Ecto neural progenitor cell (in vitro differentiated cells): ENCODE results near the gene FAM236D.
"Not testable (repeated sequence)": the region's sequence is repeated elsewhere in the genome, so short reads cannot be mapped to it uniquely, and the experiment has no call there.

Experiments
- DNase-seq: peaks from one replicate; pipeline ENCODE4 v3.0.0-alpha.2; 2018; ENCODE audit warnings: low spot score

Gene FAM236D

GRCh38 chrX:72808110-72808509 is at the start of gene FAM236D:
Gene FAM236D (minus strand): TSS chrX:72808210. CDS start chrX:72808110, 100 bp downstream.
- not testable (repeated sequence) for DNase-seq

GRCh38 chrX:72837532-72837931 is 29.5 kb upstream of the FAM236D start:
- DNase-seq: not testable (repeated sequence)

DNA sequence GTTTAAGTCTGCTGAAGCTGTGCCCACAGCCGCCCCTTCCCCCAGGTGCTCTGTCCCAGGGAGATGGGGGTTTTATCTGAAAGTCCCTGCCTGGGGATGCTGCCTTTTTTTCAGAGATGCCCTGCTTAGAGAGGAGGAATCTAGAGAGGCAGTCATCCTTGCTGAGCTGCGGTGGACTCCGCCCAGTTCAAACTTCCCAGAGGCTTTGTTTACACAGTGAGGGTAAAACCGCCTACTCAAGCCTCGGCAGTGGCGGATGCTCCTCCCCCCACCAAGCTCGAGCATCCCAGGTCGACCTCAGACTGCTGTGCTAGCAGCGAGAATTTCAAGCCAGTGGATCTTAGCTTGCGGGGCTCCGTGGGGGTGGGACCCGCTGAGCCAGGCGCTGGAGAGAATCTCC is 22.7 kb upstream of the FAM236D start:
- DNase-seq: not testable (repeated sequence)

GRCh38 chrX:72790390-72790789 is 17.6 kb downstream of the FAM236D start:
- DNase-seq: not testable (repeated sequence)

DNA sequence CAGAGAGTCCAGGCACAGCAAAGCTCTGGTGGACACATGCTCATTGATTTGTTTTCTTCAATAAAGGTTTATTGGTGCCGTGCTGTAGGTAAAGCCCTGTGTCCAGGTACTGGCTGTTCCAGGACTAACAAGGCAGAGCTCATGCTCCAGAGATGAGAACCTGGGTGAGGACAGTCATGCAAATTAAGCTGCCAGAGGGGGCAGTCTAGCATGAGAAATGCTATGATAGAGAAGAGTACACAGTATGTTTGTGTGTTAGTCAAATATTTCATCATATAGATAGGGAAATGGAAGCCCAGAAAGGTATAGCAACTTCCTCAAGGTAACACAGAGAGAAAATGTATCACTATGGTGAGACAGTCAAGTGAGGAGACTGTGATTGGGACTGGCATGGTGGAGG is 19.9 kb downstream of the FAM236D start:
- not testable (repeated sequence) for DNase-seq

DNA sequence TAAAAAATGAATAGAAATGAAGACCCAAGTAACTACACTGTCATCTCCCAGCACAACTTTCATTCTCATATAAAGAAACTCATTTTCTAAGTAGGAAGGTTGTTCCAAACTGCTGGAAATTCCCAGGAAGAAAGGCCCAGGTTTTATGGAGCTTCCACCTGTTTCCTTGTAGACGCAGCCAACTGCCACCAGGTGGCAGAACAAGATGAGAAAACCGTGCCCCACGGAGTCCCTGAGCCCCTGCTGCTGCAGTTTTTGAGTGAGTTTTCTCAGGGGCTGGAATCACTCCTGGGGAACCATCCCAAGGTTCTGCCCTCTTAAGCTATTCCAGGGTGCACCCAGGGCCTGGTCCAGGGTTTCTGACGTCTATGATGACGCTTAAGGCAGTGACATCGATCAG is 24.0 kb downstream of the FAM236D start:
- not testable (repeated sequence) for DNase-seq

DNA sequence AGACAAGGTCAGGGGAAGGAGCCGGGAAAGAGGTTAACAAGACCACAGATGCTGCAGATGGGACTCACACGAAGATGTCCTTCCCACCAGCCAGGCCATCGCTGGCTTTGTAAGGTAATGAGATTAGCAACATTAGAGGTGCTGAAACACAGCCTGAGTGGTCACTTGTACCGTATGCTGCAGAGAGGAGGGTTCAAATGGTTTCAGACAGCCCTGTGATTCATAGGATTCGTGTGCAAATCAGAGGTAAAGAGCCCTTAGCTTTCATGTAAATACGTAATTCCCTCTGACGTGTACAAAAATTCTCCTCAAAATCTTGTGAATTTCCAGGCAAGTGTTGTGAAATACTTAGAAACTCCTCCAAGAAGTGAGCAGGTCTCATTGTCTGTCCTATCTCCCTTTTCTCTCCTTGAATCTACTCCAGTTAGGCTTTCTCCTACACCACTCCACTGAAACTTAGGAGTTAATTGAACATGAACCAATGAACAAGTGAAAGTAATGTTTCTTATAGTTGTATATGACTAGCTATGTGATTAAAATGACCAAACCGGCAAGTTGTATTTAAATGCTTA is 24.6 kb downstream of the FAM236D start:
- not testable (repeated sequence) for DNase-seq

GRCh38 chrX:72782560-72782959 is 25.4 kb downstream of the FAM236D start, which contains the start of gene FAM236B:
Gene FAM236B (minus strand): TSS chrX:72782660. CDS start chrX:72782560, 100 bp downstream.
- DNase-seq: not testable (repeated sequence)

- not testable (repeated sequence) for DNase-seq
Measured at GRCh38 chrX:72778146-72778545, 29.9 kb downstream of the FAM236D start.

GRCh38 chrX:72777467-72777790 is 30.6 kb downstream of the FAM236D start:
- not testable (repeated sequence) for DNase-seq

DNA sequence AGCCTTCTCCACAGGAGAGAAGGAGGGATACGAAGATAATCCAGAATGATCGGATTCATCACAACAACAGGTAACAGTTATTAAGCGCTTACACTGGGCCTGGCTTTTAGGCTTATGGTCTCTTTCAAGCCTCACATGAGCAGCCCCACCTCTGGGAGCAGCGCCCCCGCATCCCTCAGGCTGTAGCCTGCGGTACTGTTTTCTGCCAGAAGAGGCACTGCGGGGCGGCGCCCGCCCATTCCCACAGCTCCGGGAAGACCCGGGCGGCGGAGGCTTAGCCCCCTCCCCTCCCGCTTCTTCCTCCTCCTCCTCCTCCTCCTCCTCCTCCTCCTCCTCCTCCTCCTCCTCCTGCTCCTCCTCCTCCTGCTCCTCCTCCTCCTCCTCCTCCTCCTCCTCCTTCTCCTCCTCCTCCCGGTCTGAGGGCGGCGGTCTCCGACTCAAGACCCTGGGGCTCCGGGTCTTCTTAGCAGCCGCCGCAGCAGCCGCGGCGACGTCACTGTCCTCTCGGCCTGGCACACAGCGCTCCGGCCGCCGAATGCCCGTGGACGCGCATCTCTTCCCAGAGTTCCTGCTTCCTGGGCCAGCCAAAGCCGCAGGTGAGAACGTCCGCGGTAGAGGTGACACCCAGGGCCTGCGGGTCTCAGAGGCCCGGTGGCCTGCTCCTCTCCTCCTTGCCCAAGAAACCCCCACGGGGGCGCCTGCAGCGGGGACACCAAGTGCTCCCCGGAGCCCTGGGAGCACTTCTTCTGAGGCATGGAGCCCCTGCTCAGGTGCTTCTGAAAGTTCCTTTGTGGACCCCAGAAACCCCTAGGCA is 31.1 kb downstream of the FAM236D start, which contains the start of gene DMRTC1B:
DMRTC1B (plus strand) TSS at position 238 of the 814 bp plus-strand sequence. CDS start 68,246 bp downstream, outside the sequence.
- DNase-seq: not testable (repeated sequence)

GRCh38 chrX:72760454-72760853 is 47.6 kb downstream of the FAM236D start:
- DNase-seq: not testable (repeated sequence)
